Inflammatory macrophage treated with lipopolysaccharide for 4 hours (primary cell): ENCODE results near the gene MRPS6.
A peak's percentile ranks its signal among the peaks of the same experiment; 100 is the strongest.

Experiments used
- DNase-seq: peaks from one replicate; pipeline ENCODE4 v3.0.0-alpha.2; 2020

MRPS6 gene

DNA sequence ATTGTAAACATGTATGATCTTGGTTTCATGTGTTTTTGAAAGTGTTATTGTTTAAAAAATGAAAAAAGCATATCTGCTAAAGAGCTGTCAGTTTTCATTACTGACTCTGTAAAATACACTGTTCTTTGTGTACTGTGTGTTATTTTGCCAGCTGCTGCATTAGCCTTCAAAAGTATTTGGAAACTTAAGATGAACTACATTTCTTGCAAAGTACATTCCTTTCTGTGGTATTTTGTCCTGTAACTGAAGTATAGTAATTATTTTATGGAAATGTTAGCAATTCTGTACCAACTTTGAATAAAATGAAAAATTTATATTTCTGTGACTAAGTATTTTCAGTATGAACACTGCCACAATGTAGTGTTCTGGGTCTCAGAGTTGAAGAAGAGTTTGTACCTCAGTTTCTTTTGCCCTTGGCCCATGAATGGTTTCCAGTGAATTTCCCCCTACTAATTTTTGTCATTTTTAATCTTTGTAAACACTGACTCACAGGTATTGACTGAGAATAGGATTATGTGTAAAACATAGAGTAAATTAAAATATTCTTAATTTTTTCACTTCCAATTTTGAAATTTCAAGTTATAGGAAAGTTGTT is 32.7 kb downstream of the MRPS6 start:
- no peak for DNase-seq

DNA sequence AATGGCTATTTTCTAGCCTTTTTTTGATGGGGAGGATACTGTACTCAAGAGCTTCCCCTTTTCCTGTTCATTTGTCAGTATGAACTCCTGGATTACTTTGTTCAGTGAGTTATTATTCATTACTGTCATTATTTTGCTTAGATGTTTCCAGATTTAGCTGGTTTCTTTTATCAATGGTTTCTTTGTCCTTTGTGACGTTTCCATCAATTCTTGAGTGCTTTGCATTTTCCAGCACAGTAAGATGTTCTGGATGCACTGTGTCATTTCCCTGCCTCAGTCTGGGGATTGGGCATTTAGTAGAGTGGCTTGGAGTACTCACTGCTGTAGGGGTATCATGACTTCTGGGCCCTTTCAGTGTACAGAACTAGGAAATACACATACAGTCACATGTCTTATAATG is 34.2 kb downstream of the MRPS6 start:
- DNase-seq = no peak

DNA sequence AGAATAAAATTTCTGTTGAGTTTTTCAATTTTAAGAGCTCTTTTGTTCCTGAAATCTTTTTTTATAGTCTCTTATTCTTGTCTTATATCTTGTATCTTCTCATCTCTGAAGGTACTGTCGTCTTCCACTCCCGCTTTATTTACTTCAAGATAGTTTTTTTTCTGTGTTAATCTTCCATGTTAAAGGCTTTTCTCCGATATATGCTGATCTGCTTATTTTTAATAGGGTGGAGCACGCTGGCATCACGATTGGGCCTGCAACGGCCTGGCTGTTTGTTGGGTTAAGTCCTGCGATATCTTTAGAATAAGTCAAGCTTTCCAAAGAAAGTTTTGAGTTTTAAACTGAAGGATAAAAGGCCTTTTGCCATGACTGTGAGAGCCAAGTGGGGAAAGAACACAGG is 35.7 kb downstream of the MRPS6 start:
- no peak for DNase-seq

DNA sequence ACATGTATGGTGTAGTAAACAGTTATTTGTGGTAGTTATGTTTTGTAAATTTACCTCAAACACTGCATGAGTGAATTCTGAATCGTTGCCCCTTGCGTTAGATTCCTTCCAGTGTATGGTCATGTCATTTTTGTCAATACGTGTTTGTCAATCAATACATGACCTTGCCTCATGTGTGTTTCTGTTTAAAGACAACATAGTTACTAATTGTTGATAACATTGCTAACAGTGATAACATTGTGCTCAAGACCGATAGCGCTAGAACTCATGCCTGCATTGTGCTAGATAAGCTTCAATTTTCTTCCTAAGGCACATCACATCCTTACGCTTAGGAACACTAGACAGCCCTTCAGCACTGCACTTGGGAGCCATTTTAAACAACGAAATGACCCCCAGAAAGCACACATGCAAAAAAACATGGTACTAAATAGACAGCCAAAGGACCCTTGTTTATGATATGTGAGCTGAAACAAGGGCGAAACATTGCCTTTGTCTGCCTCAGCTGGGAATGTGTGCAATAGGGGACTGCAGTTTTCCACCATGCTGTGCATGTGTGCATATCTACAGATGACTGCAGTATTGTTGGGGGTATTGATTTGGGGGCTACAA is 37.3 kb downstream of the MRPS6 start:
- DNase-seq = no peak

DNA sequence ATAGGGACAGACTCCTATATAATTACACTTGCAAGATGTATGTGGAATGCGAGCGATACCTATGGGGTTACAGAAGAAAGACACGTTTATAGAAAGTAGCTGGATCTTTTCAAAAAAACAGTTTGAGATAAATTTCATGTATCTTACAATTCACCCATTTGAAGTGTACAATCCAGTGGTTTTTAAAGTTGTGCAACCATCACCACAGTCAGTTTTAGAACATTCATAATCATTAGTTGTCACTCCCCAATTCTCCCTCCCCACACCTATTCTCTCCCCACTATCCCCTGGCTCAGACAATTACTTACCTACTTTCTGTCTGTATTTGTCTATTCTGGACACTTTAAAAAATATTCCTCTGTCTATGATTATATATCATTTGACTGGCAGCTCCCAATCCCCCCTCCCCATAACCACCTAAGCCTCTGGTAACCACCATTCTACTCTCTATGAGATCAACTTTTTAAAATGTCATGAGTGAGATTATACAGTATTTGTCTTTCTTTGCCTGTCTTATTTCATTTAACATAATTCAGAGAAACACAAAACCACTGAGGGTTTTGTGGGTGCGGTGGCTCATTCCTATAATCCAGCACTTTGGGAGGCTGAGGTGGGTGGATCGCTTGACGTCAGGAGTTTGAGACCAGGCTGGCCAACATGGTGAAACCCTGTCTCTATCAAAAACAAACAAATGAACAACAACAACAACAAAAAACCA is 39.1 kb downstream of the MRPS6 start:
- no peak for DNase-seq

DNA sequence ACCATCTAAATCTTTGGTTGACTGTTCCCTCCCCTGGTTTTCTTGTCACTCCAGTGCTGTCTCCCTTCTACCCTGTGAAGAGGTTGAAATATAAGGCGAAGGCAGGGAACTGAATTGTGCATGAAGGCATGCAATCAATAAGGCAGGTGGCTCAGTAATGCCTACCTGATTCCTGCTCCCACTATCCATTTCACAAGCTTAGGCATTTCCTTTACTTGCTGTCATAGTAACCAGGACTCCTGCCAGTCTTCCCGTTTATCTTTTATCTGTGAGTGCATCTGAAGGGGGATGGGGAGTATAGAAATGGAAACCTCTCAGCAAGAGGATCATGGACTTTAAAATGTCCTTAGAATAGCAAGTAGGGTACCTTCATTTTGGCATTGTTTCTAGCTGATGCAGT is 40.5 kb downstream of the MRPS6 start:
- DNase-seq = no peak

DNA sequence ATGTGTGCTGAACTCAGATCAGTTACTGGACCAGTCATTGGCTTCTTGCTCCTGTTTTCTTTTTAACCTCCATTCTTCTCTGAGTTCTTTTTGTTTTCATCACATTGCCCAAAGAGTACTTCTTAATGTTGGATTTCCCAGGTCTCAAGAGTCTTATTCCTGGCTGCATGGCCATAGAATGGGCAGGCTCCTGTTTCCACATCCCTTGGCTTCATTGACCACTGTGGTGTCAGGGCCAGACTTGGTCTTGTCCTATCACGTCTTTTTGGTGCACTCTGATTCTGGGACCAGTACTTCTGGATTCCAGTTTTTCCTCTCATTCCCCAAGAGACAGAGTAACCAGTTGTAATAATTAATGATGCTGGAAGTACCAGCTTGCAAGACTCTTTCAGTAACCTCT is 41.8 kb downstream of the MRPS6 start:
- no peak for DNase-seq

DNA sequence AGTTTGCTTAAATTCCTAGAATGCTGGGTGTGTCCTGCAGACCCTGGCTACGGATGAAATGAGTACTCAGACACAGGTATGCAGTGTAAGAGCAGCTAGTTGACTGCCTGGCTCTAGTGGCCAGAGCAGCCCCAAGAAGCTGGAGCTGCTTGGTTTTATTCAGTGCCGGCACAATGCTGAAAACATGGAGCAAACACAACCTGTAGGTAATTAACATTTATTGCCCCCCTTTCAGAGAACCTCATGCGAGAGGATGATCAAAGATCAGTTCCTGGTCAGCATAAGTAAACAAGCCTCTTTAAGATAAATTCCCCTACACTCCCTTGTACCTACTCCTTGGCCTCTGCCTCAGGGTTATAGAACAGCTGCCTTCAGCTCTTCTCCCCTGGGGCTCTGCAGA is 43.2 kb downstream of the MRPS6 start:
- no peak for DNase-seq

DNA sequence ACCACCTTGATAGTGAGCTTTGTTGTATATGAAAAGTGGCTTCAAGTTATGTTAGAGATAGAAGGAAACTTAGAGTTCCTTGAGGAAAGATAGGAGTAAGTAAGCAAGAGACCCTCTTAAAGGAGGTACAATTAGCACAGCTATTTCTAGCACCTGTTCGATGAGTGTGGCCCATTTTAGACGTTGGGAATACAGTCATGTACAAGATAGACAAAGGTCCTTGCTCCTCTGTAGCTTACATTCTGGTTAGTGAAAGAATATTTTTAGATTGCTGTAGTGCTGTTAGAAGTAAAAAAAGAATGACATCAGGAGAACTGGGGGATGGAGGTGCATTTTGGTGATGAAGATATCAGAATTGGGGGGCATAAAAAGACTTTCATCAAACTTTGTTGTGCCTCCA is 47.5 kb downstream of the MRPS6 start:
- no peak for DNase-seq

DNA sequence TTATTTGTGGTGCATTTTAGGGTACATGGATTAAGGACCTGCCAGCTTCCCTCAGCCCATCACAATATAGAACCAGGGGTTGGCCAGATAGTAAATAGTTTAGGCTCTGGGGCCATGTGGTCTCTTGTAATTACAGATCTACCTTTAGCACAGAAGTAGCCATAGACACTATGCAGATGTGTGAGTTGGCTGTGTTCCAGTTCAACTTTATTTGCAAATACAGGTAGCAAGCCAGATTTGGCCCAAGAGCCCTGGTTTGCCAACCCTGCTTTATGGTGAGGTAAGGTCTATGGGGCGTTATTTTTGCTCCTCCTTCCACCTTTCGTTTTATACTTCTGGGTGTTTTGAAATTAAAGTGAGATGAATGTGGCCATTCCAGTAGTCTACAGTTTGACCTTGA is 48.7 kb downstream of the MRPS6 start:
- no peak for DNase-seq

DNA sequence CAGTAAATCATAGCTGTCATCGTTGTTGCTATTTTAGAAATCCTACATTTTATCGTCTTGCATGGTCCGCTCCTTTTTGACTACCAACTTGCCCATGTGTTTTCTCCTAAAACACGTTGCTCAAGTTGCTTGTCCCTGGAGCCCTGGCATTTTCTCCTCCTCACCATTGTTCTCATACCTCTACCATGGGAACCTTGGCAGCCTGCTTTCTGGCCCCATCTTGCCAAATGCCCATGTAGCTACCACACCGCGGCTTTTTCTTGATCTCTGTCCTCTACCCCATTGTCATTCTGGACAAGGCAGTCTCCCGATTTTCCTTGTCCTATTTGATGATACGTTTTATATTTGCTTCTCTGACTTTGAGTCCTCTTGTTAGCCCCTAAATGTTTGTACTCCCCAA is 50.2 kb downstream of the MRPS6 start:
- DNase-seq = no peak

DNA sequence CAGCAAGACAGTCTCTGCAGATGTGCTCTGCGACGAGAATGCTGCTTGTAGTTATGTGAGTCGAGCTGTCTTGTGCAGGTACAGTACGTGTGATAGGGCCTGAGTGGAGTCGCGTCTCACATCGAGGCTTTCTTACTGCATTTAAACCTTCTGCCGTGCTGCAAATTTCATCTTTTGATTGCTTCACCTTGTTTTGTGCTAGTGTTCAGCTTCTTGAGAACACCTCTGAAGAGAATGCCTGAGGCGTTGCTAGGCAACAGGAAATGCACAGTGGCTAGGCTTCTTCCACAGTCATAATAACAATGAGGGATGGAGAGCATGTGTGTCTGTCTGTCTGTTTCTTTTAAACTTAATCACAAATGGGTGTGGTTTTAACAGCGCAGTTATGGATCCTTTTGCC is 52.9 kb downstream of the MRPS6 start:
- no peak for DNase-seq

DNA sequence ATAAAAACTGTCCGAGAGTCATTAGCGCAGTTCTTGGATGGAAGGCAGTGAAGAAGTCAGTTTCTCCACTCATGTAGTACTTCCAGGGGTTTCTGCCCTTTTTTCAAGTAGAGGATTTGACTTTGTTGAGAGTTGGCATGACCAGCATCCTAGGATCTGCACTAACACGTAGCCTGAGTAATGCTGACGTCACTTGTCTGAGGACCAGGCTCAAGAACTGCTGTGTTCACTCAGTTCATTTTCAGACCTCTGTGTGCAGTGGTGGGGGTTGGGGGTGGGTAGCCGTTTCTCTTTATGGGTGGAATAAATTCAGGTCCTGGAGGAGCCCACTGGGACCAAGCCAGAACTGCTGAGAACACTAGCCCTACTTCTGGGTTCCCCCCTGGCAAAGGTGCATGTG is 53.3 kb downstream of the MRPS6 start:
- no peak for DNase-seq

DNA sequence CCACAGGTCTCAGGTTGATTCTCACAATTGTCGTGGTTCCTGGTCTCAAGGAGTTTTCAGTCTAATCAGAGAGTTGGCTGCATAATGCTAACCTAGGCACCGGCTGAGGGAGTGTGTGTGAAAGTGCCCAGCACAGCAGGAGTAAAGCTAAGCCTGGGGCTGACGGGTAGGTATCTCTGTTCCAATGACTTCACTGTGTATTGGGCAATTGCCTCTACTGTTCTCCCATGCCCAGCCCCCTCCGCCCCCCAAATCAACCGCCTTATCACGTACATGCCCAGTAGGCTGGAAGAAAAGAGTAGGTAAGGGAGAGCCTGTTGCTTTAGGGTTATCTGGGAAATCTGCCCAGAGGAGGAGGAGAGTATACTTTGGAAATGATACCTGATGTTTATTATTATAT is 54.7 kb downstream of the MRPS6 start:
- no peak for DNase-seq

DNA sequence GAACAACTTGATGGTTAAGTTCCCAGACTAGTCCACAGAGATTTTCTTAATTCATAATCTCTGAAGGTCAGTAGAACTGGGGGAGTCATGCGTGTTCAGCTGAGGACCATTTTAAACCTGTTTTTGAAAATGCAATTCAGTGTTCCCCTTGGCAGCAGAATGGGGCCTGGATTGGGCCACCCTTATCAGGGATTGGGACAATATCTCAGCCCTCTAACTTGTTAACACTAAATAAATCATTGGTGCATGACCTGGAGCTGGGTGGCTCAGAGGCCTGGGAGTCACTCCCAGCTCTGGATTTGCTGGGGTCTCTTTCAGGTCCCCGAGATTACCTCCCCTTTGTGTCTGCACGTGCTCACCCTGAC is 55.3 kb downstream of the MRPS6 start:
- no peak for DNase-seq

DNA sequence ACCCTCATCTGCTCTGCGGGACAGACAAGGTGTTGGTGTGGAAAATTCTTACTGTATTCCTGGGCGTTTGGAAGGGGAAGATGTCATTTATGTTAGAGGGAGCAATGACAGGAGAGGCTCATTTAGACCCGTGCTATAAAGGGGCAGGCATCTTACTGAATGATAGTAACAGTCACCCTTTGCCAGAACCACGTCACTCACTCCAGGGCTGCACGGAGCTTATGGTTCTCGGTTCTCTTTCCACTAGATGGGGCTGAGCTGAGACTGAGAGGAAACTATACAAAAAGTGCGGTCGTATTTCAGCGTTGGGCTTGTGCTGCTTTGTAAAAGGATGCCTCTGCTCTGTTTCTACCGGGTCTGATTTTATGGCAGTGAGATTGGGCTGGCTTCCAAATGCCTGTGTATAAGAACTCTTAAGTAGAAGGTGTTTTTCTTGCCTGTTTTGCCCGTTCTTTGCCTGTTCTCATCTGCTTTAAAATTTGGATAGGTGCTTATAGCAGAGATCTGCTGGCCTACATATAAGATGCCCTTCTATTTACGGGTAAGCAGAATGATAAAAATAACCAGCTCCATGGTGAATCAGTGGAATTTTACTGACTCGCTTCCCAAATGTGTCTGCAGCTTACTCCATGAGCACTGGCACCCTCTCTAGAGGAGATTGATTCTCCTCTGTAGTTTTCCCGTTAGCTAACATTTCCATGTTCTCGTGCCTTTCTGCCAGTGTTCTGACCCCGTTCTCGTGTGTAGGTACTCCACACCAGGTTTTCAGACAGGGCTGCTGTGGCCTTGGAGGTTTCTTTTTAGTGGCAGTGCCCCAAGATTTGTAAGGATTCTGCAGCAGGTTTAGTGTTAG is 55.9 kb downstream of the MRPS6 start:
- no peak for DNase-seq

DNA sequence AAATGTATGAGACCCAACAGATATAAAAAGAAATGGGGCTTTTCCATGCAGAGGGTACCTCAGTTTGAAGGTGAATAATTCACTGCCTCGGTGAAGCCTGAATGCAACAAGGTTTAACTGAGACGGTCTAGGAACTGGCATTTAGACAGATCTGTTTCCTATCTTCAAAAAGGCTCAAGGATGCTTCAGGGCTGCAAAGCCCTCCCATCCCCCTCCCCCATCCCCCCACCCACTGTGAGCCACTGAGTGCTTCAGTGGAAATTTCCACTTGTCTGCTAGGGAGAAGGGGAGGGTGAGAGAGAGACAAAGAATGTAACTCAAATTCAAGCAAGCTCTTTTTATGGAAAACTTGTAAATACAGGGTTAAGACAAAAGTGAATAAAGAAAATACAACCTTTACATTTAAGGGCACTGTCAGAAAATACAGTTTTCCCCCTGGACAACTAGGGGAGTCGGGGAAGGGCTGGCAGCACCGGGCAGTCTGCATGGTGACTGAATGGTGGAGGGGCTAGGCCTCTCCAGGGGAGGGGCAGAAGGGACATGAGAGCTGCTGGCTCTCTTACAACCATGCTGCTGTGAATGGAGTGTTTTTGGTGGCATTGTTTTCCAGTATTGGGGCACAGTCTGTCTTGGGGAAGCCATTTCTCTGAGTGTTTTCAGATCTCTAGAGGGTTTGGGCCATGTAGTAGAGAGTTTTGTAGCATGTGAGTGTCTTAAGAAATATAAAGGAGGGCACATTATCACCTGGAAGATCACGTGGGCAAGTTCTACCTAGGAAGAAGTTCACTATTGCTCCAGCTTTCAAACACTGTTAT is 56.7 kb downstream of the MRPS6 start:
- no peak for DNase-seq

DNA sequence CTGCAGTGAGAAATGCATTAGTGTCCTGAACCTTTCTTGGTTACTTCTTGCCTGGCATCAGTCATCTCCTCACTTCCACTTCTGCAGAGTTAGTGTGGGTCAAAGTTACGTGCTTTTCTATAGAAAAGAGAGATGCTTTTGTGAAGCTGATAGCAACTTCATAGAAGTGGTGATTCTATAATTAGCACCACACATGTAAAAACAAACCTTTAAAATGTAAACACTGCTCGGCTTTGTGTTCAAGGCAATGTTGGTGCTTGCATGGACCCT is 57.3 kb downstream of the MRPS6 start:
- DNase-seq = no peak

DNA sequence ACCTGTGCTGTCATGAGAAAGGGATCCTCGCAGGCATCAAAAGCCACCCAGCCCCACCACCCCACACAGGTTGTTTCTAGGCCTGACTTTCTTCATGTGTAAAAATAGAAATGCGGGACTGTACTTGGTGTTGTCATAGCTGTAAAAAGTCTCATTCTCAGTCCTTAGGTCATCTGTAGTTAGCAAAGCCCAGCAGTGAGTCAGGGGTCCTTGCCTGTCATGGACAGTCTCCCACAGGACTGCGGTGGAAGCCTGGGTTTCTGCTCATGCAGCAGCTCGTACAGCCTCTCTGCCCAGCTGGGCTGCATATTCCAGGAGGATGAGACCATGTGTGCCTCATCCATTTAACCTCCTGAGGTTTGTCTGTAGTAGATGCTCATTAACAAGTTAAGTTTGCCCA is 58.2 kb downstream of the MRPS6 start:
- no peak for DNase-seq

DNA sequence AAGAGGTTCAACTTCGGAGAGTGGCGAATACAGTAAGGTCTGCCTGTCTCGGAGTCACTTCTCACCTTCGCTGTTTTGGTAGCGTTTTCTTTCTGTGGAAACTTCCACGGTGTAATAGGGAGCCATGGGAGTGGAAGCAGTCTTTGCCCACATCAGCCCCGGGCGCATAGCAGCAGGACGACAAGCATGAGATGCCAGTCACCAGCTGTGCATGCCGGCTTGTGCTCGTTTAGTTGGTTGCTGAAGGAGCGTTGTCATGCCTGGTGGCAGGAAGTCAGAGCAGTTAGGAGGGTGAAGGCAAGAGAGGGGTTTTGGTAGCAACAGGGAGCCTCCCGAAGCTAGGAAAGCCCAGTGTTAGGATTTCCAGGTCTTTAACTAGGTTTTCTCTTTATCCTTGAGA is 58.8 kb downstream of the MRPS6 start:
- DNase-seq = no peak

DNA sequence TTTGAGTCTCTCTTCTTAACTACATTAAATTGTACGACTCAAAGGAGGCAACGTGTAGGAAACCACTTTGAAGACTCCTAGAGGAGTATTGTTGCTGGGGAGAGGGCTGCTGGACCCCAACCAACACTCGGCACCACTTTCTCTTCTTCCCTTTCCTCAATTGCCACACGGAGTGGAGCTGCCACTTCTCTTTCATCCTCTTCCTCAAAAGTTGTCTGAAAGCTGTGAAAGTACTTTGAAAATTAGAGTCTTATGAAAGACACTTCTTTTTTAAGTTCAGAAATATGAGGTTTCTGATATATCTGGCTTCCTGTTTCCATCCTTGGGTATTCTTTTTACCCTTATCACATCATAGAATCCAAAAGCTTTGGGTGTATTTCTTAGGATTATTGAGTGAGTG is 59.5 kb downstream of the MRPS6 start:
- DNase-seq = peak; percentile 32

DNA sequence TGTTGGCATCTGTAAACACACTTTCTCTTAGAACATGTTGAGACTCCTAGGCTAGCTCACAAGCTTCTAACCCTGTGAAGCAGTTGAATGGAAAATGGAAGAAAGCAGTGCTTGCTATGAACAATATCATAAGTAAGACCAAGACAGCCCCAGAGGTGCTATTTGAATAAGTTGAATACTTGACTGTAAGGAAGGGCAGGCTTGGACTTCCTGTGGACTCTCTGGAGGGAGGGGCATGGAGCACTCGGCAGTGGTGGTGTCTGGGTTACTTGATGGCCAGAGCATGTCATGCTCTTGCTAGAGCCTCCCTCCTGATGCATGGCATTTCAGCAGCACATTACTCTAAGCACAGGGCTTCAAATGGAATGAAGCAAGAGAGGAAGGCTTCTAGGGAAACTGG is 60.0 kb downstream of the MRPS6 start:
- DNase-seq = no peak

DNA sequence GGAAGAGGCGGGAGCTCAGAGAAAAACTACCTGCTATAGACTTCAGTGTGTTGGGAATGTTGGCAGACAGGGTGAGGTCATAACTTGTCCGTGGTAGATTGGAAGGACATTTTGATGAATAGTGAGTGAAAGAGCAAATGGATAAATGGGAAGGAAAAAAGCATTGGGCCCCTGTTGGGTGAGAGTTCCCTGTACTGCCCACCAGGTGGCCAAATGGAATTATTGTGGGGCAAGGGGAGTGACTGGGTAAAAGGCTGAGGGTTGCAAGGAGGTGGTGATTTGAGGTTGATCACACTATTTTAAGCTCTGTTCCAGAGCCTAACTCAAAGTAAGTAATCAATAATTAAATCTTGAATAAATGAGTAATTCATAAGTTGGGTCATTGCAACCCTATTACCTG is 60.4 kb downstream of the MRPS6 start:
- no peak for DNase-seq
